Calu3 (cell line): ENCODE results near the gene RYR1. TPM values are rescaled to one million over a fixed set of nuclear protein-coding genes. Genes with fewer than 3 reads are reported as not detected.

Experiments used
- BruUV-seq: library from RNA; stranded (reverse); fragments of 400-500 nt; replicated peaks from 2 replicates; lab custom pipeline; 2021; lab: Mats Ljungman, UMichigan
- CTCF ChIA-PET: fragments of 300-600 bp; sonication (Branson Sonifier 250); formaldehyde crosslinking; loops from one replicate; lab custom pipeline; 2022; ENCODE audit warnings: antibody characterized with exemption; lab: Charles Lee
- DNase-seq: peaks from one replicate; pipeline ENCODE4 v3.0.0; 2022
- H3K27ac Mint-ChIP-seq: one replicate; pipeline ENCODE4 v1.8.0; 2022; ENCODE audit warnings: mixed read lengths; ENCODE audit not compliant: unreplicated experiment
- H3K27me3 Mint-ChIP-seq: one replicate; pipeline ENCODE4 v1.8.0; 2022; ENCODE audit warnings: mixed read lengths; ENCODE audit not compliant: unreplicated experiment
- H3K36me3 Mint-ChIP-seq: one replicate; pipeline ENCODE4 v1.8.0; 2022; ENCODE audit warnings: mild to moderate bottlenecking, moderate library complexity, mixed read lengths; ENCODE audit not compliant: insufficient read depth, unreplicated experiment
- H3K4me1 Mint-ChIP-seq: one replicate; pipeline ENCODE4 v1.8.0; 2022; ENCODE audit warnings: mild to moderate bottlenecking, low read depth, mixed read lengths; ENCODE audit not compliant: unreplicated experiment
- H3K4me3 Mint-ChIP-seq: one replicate; pipeline ENCODE4 v1.8.0; 2022; ENCODE audit warnings: mild to moderate bottlenecking, low read depth, moderate library complexity, mixed read lengths; ENCODE audit not compliant: unreplicated experiment
- H3K9me3 Mint-ChIP-seq: one replicate; pipeline ENCODE4 v1.8.0; 2022; ENCODE audit warnings: low read depth, mixed read lengths; ENCODE audit not compliant: unreplicated experiment
- CTCF ChIP-seq: fragments of 200-600 bp; IDR thresholded peaks from one replicate; pipeline ENCODE4 v1.8.0; 2022; ENCODE audit warnings: antibody characterized with exemption; ENCODE audit not compliant: unreplicated experiment
- intact Hi-C: fragments of 100-400 bp; cut with micrococcal nuclease; formaldehyde crosslinking; loops from one replicate; pipeline ENCODE4 v1.10.0; 2022; ENCODE audit not compliant: unreplicated experiment
- total RNA-seq: library from RNA; stranded (reverse); gene quantifications from 2 replicates; pipeline ENCODE4 v1.2.3, GENCODE V29; 2022

The RYR1 gene
- total RNA-seq, 1 experiment from 2014 or later, result 1.4 TPM

DNA sequence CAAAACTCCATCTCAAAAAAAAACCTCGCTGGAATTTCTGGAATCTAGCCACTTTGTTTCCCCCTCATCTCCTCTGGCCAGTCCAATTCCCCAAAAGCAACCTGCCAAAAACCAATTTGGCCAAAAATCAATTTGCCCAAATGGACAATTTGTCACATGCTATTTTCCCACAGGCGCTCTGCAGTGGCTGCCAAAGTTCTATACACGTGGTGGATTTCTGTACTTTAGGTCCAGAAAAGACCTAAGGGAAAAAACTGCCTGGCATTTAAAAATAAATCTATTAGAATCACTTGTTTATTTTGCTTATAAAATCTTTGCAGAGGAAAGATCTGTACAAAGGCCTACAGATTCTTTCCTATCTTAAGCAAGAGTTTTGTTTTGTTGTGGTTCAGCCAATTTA is 104.9 kb downstream of the RYR1 start:
- peaks cover 11% of the 10 kb centered on the region for H3K9me3 Mint-ChIP-seq
- TF ChIP-seq CTCF, result no peak
- CTCF ChIA-PET, result interaction anchor here (0.6 to 0.9 kb wide), 3 partner anchors 9 to 274 kb away, joined by 3 read pairs; partner anchors contain the start of gene LGALS4
- peaks cover 26% of the 10 kb centered on the region for H3K27me3 Mint-ChIP-seq
- peak overlapping the region; percentile 63 for H3K27ac Mint-ChIP-seq
- no TSS peak for BruUV-seq
- no peak overlapping the region for H3K4me3 Mint-ChIP-seq
- H3K4me1 Mint-ChIP-seq, result peaks cover 17% of the 10 kb centered on the region
- no peak for DNase-seq
- intact Hi-C loops, result no loop called here
- H3K36me3 Mint-ChIP-seq, result no peaks in the 10 kb centered on the region

DNA sequence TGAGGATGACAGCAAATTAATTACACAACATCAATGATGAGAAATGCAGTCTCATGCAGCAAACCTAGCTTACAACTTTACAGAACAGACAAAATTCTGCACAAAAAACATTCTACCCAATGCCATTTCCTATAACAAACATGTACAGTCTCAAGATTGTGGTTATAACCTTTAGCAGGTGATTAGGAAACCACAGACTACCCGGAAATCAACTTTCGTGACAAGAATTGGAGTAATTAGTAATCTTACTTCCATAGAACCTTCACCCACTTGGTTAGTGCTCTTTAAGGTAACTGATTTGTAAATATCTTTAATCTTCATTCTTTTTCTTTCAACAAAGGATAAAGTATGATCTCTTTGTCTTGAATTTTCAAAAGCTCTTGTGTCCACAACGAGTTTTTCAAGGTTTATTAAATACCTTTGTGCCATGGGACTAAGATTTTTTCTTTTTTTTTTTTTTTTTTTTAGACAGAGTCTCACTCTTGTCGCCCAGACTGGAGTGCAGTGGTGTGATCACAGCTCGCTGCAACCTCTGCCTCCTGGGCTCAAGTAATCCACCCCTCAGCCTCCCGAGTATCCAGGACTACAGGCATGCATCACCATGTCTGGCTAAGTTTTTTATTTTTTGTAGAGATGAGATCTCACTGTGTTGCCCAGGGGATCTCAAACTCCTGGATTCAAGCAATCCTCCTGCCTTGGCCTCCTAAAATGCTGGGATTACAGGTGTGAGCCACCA is 105.5 kb downstream of the RYR1 start:
- intact Hi-C loops, result no loop called here
- H3K27ac Mint-ChIP-seq, result peak overlapping the region; percentile 63
- no TSS peak for BruUV-seq
- peak; percentile 23 for DNase-seq
- H3K27me3 Mint-ChIP-seq, result peaks cover 20% of the 10 kb centered on the region
- CTCF ChIA-PET, result interaction anchor here (0.6 to 1.0 kb wide), 4 partner anchors 9 to 273 kb away, joined by 3 to 4 read pairs (median 3); partner anchors contain the start of gene LGALS4
- TF ChIP-seq CTCF, result no peak
- peaks cover 19% of the 10 kb centered on the region for H3K4me1 Mint-ChIP-seq
- peaks cover 11% of the 10 kb centered on the region for H3K9me3 Mint-ChIP-seq
- no peaks in the 10 kb centered on the region for H3K36me3 Mint-ChIP-seq
- H3K4me3 Mint-ChIP-seq, result no peak overlapping the region

GRCh38 chr19:38539751-38540150 is 106.3 kb downstream of the RYR1 start:
- CTCF ChIA-PET, result interaction anchor here (1.0 kb wide), 1 partner anchor 97 kb away, joined by 4 read pairs; no protein-coding TSS in a partner anchor
- Mint-ChIP-seq H3K27me3 (peaks cover 15% of the 10 kb centered on the region), H3K9me3 (peaks cover 11% of the 10 kb centered on the region), H3K27ac (peak overlapping the region; percentile 63), H3K36me3 (no peaks in the 10 kb centered on the region), H3K4me3 (no peak overlapping the region), H3K4me1 (peaks cover 27% of the 10 kb centered on the region)
- intact Hi-C loops, result no loop called here
- no peak for DNase-seq
- BruUV-seq, result no TSS peak
- no peak for TF ChIP-seq CTCF

DNA sequence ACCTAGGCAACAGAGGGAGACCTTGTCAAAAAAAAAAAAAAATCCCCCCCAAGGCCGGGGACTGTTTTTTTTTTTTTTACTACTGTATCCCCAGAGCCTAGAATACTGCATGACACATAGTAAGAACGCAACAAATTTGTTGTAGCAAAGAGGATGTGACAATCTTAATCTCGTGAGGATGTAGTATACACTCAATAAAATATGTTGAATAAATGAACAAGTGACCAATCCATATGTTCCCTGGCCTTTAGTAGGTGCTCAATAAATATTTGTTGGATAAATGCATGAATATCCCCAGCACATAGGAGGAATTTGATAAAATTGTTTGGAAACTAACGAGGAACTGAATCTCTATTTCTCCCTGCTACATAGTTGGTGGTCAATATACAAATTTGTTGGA is 108.5 kb downstream of the RYR1 start:
- Mint-ChIP-seq H3K27ac (no peak overlapping the region), H3K36me3 (no peaks in the 10 kb centered on the region), H3K9me3 (peaks cover 2% of the 10 kb centered on the region), H3K4me1 (peaks cover 33% of the 10 kb centered on the region), H3K4me3 (no peak overlapping the region), H3K27me3 (peaks cover under 1% of the 10 kb centered on the region)
- TF ChIP-seq CTCF, result no peak
- CTCF ChIA-PET, result interaction anchor here (0.7 kb wide), 2 partner anchors 19 to 270 kb away, joined by 3 read pairs; no protein-coding TSS in a partner anchor
- intact Hi-C loops, result no loop called here
- DNase-seq, result no peak
- BruUV-seq, result no TSS peak
